Measurements from ENCODE around the gene SASH1. TPM values are rescaled to one million over a fixed set of nuclear protein-coding genes. Genes with fewer than 3 reads are reported as not detected.
A peak's percentile ranks its signal among the peaks of the same experiment; 100 is the strongest.

Gene SASH1
- total RNA-seq, 3 donors from 2014 or later, result 0.30 to 0.58 (median 0.46) TPM

DNA sequence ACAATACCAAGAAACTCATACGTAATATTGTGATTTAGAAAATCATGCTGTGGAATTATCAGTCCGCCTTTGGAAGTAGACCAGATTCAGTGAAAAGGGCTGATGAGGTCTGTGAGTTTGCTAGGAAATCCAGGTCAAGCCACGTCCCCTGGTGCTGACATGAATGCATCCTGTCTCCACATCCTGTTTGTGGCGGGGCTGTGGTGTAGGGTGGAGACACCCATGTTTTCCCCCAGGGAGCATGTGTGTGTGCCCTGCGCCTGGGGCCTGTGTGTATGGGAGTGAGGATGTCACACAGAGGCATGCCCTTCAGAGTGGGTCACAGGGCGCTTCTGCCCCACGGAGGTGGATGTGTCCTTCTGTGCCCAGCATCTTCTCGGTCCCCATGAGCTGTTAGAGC lies 109.1 kb downstream of the SASH1 start:
- Mint-ChIP-seq H3K4me1 (ENCODE audit: low read depth) (peaks cover 14% of the 10 kb centered on the region), H3K4me3 (no peak overlapping the region), H3K36me3 (ENCODE audit: insufficient read depth) (no peaks in the 10 kb centered on the region), H3K9me3 (no peaks in the 10 kb centered on the region), H3K27me3 (ENCODE audit: low read depth) (peaks cover 11% of the 10 kb centered on the region)
- peak in 1 of 2 donors; percentile 53 for ATAC-seq
- no peak for DNase-seq

DNA sequence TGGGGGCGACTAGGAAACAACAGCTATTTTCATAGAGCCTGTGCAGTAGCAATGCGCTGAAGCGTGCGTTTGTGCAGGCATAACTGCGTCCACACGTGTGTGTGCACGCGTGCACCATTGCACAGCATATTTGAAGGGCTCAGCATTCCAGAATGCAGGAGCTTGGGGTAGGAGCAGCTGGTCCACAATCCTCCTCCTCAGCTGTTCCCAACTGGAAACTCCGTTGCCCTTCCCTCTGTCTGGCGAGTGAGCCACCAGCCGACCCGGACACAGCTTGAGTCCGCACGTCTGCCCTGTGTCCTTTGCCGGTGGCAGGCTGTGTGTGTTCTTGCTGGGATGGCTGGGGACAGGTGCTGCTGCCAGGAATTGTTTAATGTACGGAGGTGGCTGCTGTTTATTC lies 110.2 kb downstream of the SASH1 start:
- H3K36me3 Mint-ChIP-seq (ENCODE audit: insufficient read depth), result no peaks in the 10 kb centered on the region
- DNase-seq (no peak), ATAC-seq (no peak)
- H3K27me3 Mint-ChIP-seq (ENCODE audit: low read depth), result peaks cover 11% of the 10 kb centered on the region
- H3K4me1 Mint-ChIP-seq (ENCODE audit: low read depth), result peaks cover 14% of the 10 kb centered on the region
- no peak overlapping the region for H3K4me3 Mint-ChIP-seq
- H3K9me3 Mint-ChIP-seq, result no peaks in the 10 kb centered on the region

DNA sequence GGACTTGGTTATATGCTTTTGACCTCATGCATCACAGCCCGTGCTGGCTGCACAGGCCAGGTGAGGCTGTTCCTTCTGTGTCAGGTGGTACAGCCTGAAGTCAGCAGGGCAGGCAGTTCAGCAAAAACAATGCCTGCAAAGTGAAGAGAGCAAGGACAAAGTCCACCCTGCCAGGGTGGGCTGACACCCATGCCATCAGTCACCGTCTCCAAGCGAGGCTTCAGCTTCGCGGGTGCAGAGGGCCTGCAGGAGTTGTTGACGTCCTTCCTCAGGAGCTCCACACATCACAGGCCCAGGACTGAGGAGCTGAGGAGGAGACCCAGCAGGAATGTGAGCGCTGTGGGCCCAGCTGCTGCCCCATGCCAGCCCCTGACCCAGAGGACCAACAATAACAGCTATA lies 111.3 kb downstream of the SASH1 start:
- H3K4me1 Mint-ChIP-seq (ENCODE audit: low read depth), result peaks cover 9% of the 10 kb centered on the region
- DNase-seq, result no peak
- no peak for ATAC-seq
- H3K27me3 Mint-ChIP-seq (ENCODE audit: low read depth), result peaks cover 5% of the 10 kb centered on the region
- no peaks in the 10 kb centered on the region for H3K36me3 Mint-ChIP-seq (ENCODE audit: insufficient read depth)
- H3K4me3 Mint-ChIP-seq, result no peak overlapping the region
- no peaks in the 10 kb centered on the region for H3K9me3 Mint-ChIP-seq

DNA sequence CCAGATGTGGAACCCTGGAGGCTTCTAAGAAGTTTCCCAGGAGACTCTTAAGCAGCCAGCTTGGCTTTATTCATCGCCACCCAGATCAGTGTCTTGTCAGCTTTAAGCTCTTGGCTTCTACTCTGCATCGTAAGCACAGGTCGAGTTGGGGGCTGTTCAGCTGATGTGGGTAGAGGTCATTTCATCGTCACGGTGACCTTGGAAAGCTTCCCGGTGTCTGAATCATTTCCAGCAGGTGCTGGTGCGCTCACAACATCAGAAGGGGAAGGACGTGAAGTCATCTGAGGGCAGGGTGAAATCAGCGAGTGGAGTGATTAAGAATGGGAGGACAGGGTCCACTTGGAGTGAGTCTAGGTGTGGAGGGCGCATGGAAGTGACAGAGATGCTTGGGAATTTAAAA lies 112.6 kb downstream of the SASH1 start:
- H3K4me1 Mint-ChIP-seq (ENCODE audit: low read depth), result peaks cover 9% of the 10 kb centered on the region

DNA sequence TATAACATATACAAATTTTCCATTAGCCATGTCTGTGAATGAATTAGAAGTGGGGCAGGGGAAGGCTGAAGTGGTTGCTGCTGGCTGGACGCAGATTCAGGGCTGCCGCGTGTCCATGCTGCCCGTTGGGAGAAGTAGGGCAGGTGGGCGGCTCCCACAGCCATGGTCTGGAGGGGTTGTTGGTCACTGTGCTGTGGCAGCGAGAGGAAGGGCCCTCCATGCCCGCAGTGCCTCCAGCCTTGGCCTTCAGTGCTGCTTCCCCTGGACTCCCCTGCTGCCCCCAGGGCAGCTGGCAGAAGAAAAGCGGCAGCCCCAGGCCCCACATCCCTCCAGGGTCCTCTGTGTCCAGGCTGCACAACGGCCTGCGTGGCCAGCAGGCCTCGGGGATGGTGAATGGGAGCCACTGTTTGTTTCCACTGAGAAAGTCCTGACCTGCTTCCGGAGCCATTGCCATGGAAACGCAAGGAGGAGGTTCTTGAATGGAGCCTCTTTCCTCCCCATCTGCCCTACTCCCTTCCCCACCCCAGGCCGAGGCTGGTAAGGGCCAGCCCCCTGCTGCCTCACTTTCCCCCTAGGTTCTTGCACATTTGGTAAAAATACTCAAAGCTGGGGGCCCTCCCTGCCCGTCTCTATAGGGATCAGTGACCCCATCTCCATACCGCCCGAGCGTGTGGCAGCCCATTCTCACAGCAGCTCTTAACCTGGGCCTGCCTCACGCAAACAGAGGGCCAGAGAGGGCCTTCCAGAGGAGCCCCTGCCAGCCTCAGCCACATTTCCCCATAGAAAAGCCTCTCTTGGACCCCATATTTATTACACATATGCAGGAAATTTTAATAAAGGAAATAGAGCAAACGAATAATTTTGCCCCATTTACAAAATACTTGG lies 113.3 kb downstream of the SASH1 start:
- Mint-ChIP-seq H3K9me3 (no peaks in the 10 kb centered on the region), H3K4me1 (ENCODE audit: low read depth) (peaks cover 9% of the 10 kb centered on the region), H3K27me3 (ENCODE audit: low read depth) (peaks cover under 1% of the 10 kb centered on the region), H3K4me3 (no peak overlapping the region), H3K36me3 (ENCODE audit: insufficient read depth) (no peaks in the 10 kb centered on the region)
- ATAC-seq (no peak), DNase-seq (no peak)

More for the DNA sequence above, 112.6 kb downstream of the SASH1 start:
- Mint-ChIP-seq H3K27me3 (ENCODE audit: low read depth) (peaks cover 1% of the 10 kb centered on the region), H3K9me3 (no peaks in the 10 kb centered on the region), H3K36me3 (ENCODE audit: insufficient read depth) (no peaks in the 10 kb centered on the region), H3K4me3 (no peak overlapping the region)
- DNase-seq, result no peak
- no peak for ATAC-seq

DNA sequence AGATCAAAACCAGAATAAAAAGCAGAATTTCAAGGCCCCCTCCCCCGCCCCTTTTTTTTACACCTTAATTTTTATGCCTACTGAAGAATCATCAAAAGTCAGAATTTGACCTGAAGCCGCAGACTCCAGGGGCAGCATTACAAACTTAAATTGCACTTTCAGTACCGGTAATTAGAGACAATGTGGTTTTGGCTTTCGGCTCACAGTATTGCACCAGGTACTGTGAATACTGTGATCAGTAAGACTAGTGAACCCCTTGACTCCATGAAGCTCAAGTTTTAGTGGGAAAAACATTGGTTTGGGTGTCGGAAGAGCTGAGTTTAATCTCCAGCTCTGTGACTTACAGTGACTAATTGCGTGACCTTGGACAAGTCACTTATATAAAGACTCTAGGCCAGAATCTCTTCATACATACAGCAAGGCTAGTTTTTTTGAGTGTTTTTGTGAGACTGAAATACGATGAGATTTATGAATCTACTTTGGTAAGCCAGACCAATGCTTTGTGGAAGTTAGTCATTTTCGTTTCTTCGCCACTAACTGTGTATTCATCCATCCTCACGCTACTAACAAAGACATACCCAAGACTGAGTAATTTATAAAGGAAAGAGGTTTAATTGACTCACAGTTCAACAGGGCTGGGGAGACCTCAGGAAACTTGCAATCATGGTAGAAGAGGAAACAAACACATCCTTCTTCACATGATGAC lies 114.7 kb downstream of the SASH1 start:
- ATAC-seq, result peak; percentile 47 to 73
- DNase-seq, result no peak
- Mint-ChIP-seq H3K4me3 (no peak overlapping the region), H3K9me3 (no peaks in the 10 kb centered on the region), H3K36me3 (ENCODE audit: insufficient read depth) (no peaks in the 10 kb centered on the region), H3K27me3 (ENCODE audit: low read depth) (no peaks in the 10 kb centered on the region), H3K4me1 (ENCODE audit: low read depth) (no peaks in the 10 kb centered on the region)

DNA sequence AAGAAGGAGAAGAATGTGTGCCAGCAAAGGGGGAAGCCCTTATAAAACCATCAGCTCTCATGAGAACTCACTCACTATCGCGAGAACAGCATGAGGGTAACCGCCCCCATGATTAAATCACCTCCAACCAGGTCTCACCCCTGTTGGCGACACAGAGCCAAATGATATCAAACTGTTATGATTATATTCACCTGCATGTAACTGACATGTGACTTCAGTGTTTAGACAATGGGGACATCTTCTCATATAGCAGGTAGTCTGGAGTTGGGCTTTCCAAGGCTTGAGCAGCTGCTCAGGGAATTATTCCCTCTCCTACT lies 115.2 kb downstream of the SASH1 start:
- no peaks in the 10 kb centered on the region for H3K9me3 Mint-ChIP-seq
- no peak overlapping the region for H3K4me3 Mint-ChIP-seq
- ATAC-seq (no peak), DNase-seq (no peak)
- H3K27me3 Mint-ChIP-seq (ENCODE audit: low read depth), result no peaks in the 10 kb centered on the region
- no peaks in the 10 kb centered on the region for H3K4me1 Mint-ChIP-seq (ENCODE audit: low read depth)
- H3K36me3 Mint-ChIP-seq (ENCODE audit: insufficient read depth), result no peaks in the 10 kb centered on the region

DNA sequence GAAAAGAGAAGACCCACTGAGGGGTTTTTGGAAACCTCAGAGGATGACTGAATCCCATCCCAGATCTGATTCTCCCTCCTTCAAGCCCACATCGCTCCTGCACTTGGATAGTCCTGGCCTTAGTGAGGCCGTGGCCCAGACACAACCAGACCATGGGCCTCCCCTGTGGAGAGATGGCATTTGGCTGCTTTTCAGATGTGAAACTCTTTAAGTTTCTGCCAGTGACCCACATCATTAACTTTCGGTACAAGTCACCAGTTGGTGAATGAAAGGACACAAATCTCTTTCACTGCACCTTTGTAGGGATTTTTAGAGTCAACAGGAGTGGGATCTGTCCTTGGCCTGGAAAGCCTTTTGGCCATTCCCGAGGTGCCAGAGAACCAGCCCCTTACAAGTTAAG lies 116.6 kb downstream of the SASH1 start:
- Mint-ChIP-seq H3K4me3 (no peak overlapping the region), H3K36me3 (ENCODE audit: insufficient read depth) (no peaks in the 10 kb centered on the region), H3K9me3 (no peaks in the 10 kb centered on the region), H3K27me3 (ENCODE audit: low read depth) (no peaks in the 10 kb centered on the region), H3K4me1 (ENCODE audit: low read depth) (no peaks in the 10 kb centered on the region)
- no peak for ATAC-seq
- DNase-seq, result no peak

DNA sequence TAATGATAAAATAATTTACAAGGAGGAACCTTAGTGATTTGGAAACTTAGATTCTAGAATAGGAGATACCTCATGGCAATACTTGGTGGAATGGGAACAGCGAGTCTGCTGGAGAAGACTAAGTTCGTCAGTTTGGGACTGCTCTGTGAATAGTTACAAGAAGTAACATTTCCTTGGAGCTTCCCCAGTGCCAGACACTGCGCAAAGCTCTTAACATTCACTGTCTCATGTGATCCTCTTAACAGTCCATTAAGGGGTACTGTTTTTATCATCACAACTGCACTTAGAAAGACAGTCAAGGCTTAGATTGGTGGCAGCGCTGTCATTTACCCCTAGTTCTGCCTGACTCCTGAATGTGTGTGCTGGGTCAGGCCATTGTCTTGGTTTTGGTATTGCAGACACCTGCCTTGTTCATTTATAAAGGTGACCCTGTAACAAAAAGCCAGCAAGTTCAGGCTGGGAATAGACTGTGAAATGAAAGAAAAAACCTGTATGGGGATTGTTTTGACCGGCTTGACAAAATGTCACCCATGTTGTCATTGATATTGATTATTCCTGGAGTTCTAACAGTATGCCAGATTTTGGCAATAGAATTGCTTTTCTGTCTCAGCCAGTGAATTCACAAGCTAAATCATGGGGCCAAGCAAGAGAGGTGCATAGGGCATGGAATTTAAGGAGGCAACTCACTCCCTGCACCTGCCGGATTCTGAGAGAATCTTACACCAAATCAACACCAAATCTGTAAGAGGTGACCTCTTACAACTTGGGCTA lies 118.4 kb downstream of the SASH1 start:
- H3K4me3 Mint-ChIP-seq, result no peak overlapping the region
- ATAC-seq (no peak), DNase-seq (no peak)
- H3K4me1 Mint-ChIP-seq (ENCODE audit: low read depth), result peaks cover 2% of the 10 kb centered on the region
- H3K9me3 Mint-ChIP-seq, result no peaks in the 10 kb centered on the region
- no peaks in the 10 kb centered on the region for H3K36me3 Mint-ChIP-seq (ENCODE audit: insufficient read depth)
- H3K27me3 Mint-ChIP-seq (ENCODE audit: low read depth), result peaks cover 2% of the 10 kb centered on the region

DNA sequence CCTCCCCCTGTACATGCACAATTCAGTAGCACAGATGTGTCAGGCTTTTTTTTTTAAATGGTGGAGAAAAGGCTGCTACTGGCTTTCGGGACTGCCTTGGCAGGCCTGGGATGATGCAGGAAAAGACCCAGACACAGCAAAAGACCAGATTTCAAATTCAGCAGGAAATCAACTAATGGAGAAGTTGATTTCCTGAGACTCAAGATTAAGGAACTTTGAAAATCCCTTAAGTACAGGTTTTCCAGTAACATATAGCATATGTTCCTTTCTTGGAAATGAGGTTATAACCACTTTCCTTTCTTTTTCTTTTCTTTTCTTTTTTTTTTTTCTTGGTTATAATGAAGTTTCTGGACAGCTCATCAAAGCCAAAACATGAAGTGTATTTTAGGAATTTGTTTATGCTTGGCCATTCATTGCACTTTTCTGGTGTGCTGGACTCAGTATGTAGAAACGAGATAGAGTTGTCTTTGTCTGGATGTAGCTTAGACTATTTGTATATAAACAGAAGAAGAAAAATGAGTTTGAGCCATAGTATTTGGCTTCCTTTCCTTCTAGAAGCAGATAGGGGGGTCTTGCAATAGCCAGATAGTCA lies 119.4 kb downstream of the SASH1 start:
- ATAC-seq, result no peak
- Mint-ChIP-seq H3K27me3 (ENCODE audit: low read depth) (peaks cover 4% of the 10 kb centered on the region), H3K36me3 (ENCODE audit: insufficient read depth) (no peaks in the 10 kb centered on the region), H3K9me3 (no peaks in the 10 kb centered on the region), H3K4me1 (ENCODE audit: low read depth) (peaks cover 2% of the 10 kb centered on the region), H3K4me3 (no peak overlapping the region)
- DNase-seq, result no peak

DNA sequence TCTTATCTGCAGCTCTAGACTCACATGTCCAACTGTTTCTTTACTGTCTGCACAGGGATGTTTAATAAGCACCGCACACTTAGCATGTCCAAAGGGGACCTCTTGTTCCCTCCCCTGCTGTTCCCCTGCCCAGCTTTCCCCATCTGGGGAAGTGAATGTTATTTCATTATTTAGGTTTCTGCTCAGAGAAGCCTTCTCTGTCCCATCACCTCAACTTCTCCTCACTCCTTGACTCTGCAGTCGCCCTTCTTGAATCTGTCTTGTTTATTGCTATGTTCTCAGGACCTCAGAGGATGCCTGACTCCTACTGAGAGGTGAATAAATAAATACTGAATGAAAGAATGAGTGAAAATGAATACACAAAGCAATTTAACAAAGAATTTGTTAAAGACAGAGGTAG lies 121.0 kb downstream of the SASH1 start:
- Mint-ChIP-seq H3K27me3 (ENCODE audit: low read depth) (peaks cover 9% of the 10 kb centered on the region), H3K36me3 (ENCODE audit: insufficient read depth) (no peaks in the 10 kb centered on the region), H3K4me1 (ENCODE audit: low read depth) (peaks cover 2% of the 10 kb centered on the region), H3K4me3 (no peak overlapping the region), H3K9me3 (no peaks in the 10 kb centered on the region)
- no peak for ATAC-seq
- DNase-seq, result no peak

DNA sequence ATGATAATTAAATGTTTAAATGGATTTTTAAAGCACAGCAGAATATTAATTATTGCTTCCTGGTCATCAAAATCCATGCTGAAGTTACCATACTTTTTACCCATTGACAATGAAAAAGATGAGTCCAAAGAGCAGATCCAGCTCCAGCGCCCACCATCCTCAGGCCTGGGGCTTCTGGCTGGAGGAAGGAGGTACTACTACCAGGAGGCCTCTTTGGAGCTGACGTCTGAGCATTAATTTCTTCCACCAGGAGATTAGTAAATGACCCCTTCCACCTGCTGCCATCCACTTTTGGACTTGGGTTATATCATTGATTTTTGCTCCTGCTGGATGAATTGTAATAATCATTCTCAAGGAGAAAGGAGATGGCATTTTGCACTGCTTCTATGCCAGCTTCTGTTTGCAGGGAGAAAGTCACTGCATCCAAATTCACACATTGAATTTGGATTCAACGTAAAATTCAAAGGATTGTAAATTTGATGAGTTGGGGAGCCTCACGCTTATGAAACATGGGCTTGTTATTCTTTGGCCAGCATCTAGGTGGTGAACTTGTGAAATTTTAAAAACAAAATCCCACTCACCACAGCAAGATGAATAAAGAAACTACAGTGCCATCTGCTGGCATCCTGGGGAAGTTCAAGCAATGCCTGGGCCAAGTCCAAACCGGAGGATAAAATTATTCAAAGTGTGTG lies 121.8 kb downstream of the SASH1 start:
- H3K27me3 Mint-ChIP-seq (ENCODE audit: low read depth), result peaks cover 9% of the 10 kb centered on the region
- peak; percentile 53 to 54 for ATAC-seq
- H3K36me3 Mint-ChIP-seq (ENCODE audit: insufficient read depth), result no peaks in the 10 kb centered on the region
- DNase-seq, result peak; percentile 29
- peaks cover 2% of the 10 kb centered on the region for H3K4me1 Mint-ChIP-seq (ENCODE audit: low read depth)
- no peak overlapping the region for H3K4me3 Mint-ChIP-seq
- no peaks in the 10 kb centered on the region for H3K9me3 Mint-ChIP-seq

DNA sequence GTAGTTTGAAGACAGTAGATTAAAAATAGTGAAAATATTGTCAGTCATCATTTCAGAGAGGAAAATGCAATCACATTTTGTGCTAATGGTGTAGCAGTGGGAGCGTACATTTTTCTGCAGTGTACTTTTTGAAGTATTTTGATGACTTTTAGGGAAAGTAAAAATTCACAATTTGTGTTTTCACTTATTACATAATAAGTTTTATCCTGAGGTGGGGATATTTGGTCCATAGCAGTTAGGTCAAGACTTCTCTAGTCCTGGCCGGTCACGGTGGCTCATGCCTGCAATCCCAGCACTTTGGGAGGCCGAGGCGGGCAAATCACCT lies 122.3 kb downstream of the SASH1 start:
- Mint-ChIP-seq H3K4me1 (ENCODE audit: low read depth) (peaks cover 2% of the 10 kb centered on the region), H3K36me3 (ENCODE audit: insufficient read depth) (no peaks in the 10 kb centered on the region), H3K9me3 (no peaks in the 10 kb centered on the region), H3K4me3 (no peak overlapping the region), H3K27me3 (ENCODE audit: low read depth) (peaks cover 9% of the 10 kb centered on the region)
- DNase-seq (no peak), ATAC-seq (no peak)

DNA sequence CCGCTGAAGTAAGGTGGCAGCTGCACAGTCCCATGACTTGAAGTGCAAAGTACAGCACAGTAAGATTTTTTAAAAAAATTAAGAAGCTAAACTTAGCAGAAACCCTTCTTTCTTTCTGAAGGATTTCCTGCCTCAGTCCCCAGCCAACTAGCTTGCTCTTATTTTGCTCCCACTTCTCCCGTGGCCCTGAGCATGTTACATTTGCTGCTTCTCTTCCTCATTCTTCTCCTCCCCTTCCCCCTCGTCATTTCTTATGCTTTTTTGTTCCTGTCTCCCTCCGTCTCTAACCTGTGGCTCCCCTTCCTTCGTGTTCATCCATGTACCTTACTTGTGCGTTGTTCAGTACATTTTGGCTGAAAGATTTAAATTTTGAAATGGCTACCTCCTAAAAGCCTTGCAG lies 123.0 kb downstream of the SASH1 start:
- Mint-ChIP-seq H3K4me3 (no peak overlapping the region), H3K36me3 (ENCODE audit: insufficient read depth) (no peaks in the 10 kb centered on the region), H3K27me3 (ENCODE audit: low read depth) (peaks cover 15% of the 10 kb centered on the region), H3K4me1 (ENCODE audit: low read depth) (peaks cover 2% of the 10 kb centered on the region), H3K9me3 (no peaks in the 10 kb centered on the region)
- DNase-seq (no peak), ATAC-seq (no peak)
